Left lung (tissue), 10 donors: Measurements from ENCODE around the gene RNF41. TPM values are rescaled to one million over a fixed set of nuclear protein-coding genes. Genes with fewer than 3 reads are reported as not detected.
A peak's percentile ranks its signal among the peaks of the same experiment; 100 is the strongest.

Source experiments
- ATAC-seq: fragments of 200-7000 bp; cut with Tn5 transposase; one replicate; pipeline ENCODE4 v1.9.1; 2020; ENCODE audit warnings: moderate library complexity
- DNase-seq, 4 donors: peaks; one replicate each; pipeline ENCODE4 v3.0.0-alpha.2; 2013 to 2020
- H3K27ac ChIP-seq, 2 donors: fragments of 200-600 bp; sonication (generic) in 1 of 2; one replicate each; pipeline versions ENCODE4 v1.5.0 to v1.8.0; 2020 to 2021
- H3K27me3 ChIP-seq, 2 donors: fragments of 200-600 bp; sonication (generic) in 1 of 2; one replicate each; pipeline versions ENCODE4 v1.5.0 to v1.8.0; 2020 to 2021
- H3K36me3 ChIP-seq, 2 donors: fragments of 200-600 bp; sonication (generic) in 1 of 2; one replicate each; pipeline versions ENCODE4 v1.5.0 to v1.8.0; 2020 to 2021
- H3K4me1 ChIP-seq, 2 donors: fragments of 200-600 bp; one replicate each; pipeline ENCODE4 v1.8.0; 2021
- H3K4me3 ChIP-seq, 2 donors: fragments of 200-600 bp; sonication (generic) in 1 of 2; one replicate each; pipeline versions ENCODE4 v1.5.0 to v1.8.0; 2020 to 2021; ENCODE audit warnings: mild to moderate bottlenecking in 1 of 2
- H3K9me3 ChIP-seq, 2 donors: fragments of 200-600 bp; sonication (generic) in 1 of 2; one replicate each; pipeline versions ENCODE4 v1.5.0 to v1.8.0; 2020 to 2021
- intact Hi-C, 2 donors: fragments of 100-400 bp; cut with DNase I; formaldehyde crosslinking; loops; one replicate each; pipeline versions ENCODE4 v1.11.2 to v1.14.2; 2022
- polyA plus RNA-seq, 6 donors: library from polyadenylated mRNA; unstranded; fragments of 120-200 nt; gene quantifications; one replicate each; pipeline ENCODE4 v1.2.1, GENCODE V29; 2013; ENCODE audit not compliant: insufficient read length in 6 of 6
- total RNA-seq, 2 donors: library from RNA; stranded (reverse); fragmentation: NEBNext Ultra II Directional; extraction: Animal tissue kit (Norgen Biotek cat#: 25700); gene quantifications; one replicate each; pipeline ENCODE4 v1.2.1, GENCODE V29; 2021
- TF ChIP-seq, protein P1 (sequence below), 2 donors: fragments of 200-600 bp; sonication (generic) in 1 of 2; IDR thresholded peaks; one replicate each; pipeline versions ENCODE4 v1.5.0 to v1.8.0; 2021; ENCODE audit warnings: antibody characterized with exemption in 2 of 2
- donor health status: DM: no; HTN: yes; CAD: no.
- donor health status: DM: no; HTN: no; CAD: no.

RNF41 gene
- total and polyA plus RNA-seq, 8 donors: 41.5 to 51.4 (median 42.8) TPM

DNA sequence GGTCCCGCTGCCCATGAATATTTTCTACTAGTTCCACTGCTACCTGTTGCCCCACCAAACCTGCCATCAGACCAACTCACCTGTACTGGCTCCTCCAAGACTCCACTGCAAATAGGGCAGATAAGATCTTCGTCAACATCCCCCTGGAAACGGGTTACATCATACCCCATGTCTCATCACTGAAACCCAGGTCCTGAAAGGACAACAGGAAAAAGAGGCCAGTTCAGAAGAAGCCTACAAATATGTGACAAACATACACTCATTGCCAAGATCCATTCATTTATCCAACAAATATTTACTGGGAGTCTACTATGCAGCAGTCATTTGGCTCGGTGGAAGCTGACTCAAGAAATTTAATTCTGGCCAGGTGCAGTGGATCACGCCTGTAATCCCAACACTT lies 7.8 kb downstream of the RNF41 start:
- Histone ChIP-seq H3K4me3 (no peak overlapping the region), H3K27ac (no peak overlapping the region), H3K4me1 (peaks cover 0 to 6% of the 10 kb centered on the region in 2 donors), H3K36me3 (peaks cover 3 to 86% of the 10 kb centered on the region in 2 donors), H3K27me3 (no peaks in the 10 kb centered on the region), H3K9me3 (no peaks in the 10 kb centered on the region)
- DNase-seq (no peak), ATAC-seq (no peak)
- TF ChIP-seq, protein P1, sequence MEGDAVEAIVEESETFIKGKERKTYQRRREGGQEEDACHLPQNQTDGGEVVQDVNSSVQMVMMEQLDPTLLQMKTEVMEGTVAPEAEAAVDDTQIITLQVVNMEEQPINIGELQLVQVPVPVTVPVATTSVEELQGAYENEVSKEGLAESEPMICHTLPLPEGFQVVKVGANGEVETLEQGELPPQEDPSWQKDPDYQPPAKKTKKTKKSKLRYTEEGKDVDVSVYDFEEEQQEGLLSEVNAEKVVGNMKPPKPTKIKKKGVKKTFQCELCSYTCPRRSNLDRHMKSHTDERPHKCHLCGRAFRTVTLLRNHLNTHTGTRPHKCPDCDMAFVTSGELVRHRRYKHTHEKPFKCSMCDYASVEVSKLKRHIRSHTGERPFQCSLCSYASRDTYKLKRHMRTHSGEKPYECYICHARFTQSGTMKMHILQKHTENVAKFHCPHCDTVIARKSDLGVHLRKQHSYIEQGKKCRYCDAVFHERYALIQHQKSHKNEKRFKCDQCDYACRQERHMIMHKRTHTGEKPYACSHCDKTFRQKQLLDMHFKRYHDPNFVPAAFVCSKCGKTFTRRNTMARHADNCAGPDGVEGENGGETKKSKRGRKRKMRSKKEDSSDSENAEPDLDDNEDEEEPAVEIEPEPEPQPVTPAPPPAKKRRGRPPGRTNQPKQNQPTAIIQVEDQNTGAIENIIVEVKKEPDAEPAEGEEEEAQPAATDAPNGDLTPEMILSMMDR (IDR thresholded peaks at IDR 0.05): no peak
- intact Hi-C loops: no loop called here

DNA sequence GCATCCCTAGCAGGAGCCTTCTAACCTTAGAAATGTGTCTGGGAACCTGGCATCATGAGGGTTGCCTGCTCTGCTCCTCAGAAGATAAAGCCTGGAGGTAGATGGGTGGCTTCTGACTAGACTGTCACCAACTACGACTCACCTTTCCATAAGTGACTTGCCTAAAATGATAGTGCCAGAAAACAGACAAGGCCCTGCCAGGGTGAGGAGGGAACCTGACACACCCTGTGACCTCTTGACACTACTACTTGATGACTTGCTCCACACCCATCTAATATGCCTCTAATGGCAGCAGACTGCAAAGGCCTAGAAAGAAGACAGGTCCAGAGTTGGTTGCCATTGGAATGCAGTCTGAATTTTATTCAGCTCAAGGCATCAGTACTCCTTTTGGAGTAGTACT lies 9.4 kb downstream of the RNF41 start:
- no peaks in the 10 kb centered on the region for H3K4me1 ChIP-seq
- ATAC-seq: no peak
- H3K4me3 ChIP-seq: no peak overlapping the region
- intact Hi-C loops: no loop called here
- H3K27me3 ChIP-seq: no peaks in the 10 kb centered on the region
- TF ChIP-seq, protein P1 (IDR thresholded peaks at IDR 0.05): no peak
- no peaks in the 10 kb centered on the region for H3K9me3 ChIP-seq
- peaks cover 3 to 100% of the 10 kb centered on the region in 2 donors for H3K36me3 ChIP-seq
- DNase-seq: no peak
- H3K27ac ChIP-seq: no peak overlapping the region

DNA sequence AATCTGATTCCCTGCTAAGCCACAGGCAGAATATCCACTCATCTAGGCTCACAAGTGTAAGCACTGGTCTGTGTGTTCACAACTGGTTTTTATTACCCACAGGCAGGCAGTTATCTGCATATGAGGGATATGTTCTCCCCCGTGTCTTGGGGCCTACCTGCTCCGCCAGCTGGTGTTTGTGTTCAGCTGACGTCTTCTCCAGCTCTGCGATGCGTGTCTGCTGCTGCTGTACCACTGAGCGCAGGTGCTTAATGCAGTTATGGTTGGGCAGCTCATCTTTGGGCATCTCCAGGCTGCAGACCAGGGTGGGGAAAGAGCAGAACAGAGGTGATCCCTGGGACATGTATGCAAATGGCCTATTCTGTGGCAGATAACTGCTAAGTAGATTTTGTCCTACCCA lies 13.7 kb downstream of the RNF41 start:
- intact Hi-C loops: no loop called here
- no peaks in the 10 kb centered on the region for H3K27me3 ChIP-seq
- no peak overlapping the region for H3K4me3 ChIP-seq
- no peak for ATAC-seq
- peaks cover 3 to 91% of the 10 kb centered on the region in 2 donors for H3K36me3 ChIP-seq
- TF ChIP-seq, protein P1 (IDR thresholded peaks at IDR 0.05): no peak
- no peak for DNase-seq
- H3K27ac ChIP-seq: no peak overlapping the region
- H3K4me1 ChIP-seq: no peaks in the 10 kb centered on the region
- H3K9me3 ChIP-seq: no peaks in the 10 kb centered on the region

DNA sequence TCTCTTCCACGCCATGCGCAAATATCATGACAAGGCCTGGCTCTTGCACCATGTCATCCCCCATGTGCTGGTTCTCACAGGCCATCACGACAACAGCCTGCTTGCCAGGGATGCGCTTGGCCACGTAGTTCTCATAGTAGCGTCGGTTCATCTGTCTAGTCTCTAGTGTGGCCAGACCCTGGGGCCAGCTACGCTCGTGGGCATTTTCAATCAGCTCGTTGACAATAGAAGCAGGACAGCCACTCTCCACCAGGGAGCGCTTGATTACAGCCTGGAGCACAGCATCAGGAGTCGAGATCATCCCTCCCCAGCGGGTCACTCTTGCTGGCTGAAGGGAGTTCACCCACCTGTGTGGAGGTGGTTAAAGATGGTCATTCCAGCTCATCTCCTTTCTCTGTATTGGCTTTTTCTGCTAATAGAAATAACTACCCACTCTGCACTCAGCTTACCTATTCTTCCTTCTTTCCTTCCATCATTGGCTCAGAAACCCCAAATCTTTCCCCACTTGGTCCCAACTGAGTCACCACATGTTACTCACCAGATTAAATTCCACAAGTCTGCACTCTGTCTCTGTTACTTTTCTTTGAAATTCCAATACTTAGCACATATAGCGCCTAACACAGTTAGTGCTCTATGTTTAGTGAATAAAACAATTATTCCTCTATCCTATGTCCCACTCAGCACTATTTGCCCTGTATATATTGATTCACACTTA lies 15.1 kb downstream of the RNF41 start:
- Histone ChIP-seq H3K27me3 (no peaks in the 10 kb centered on the region), H3K4me3 (no peak overlapping the region), H3K27ac (peak overlapping the region in 1 of 2 donors; percentile 2), H3K36me3 (peaks cover 0 to 77% of the 10 kb centered on the region in 2 donors), H3K9me3 (no peaks in the 10 kb centered on the region), H3K4me1 (peaks cover 0 to 6% of the 10 kb centered on the region in 2 donors)
- peak; percentile 73 for ATAC-seq
- TF ChIP-seq, protein P1 (IDR thresholded peaks at IDR 0.05): peak; percentile 34 to 50
- intact Hi-C loops: no loop called here
- peak in 1 of 4 donors; percentile 52 for DNase-seq

DNA sequence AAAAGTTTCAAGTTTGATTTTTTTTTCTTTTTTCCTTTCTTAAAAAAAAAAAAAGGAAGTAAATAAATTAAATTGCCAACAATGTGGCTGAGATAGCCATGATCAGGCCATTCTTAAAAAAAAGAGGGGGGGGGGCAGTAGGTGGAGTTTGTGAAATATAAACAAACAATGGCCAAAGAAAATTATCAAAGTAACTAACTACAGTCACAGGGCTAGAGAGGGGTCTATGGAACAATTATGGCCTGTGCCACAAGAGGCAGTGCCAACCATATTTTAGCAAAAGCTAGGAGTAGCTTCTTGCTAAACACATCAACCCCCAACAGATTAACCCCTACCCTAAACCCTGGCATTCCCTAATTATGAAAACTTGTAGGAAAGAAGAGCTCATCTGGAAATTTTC lies 16.3 kb downstream of the RNF41 start:
- H3K36me3 ChIP-seq: peaks cover 0 to 65% of the 10 kb centered on the region in 2 donors
- DNase-seq: no peak
- intact Hi-C loops: no loop called here
- peaks cover 0 to 6% of the 10 kb centered on the region in 2 donors for H3K4me1 ChIP-seq
- no peaks in the 10 kb centered on the region for H3K9me3 ChIP-seq
- no peak for ATAC-seq
- no peaks in the 10 kb centered on the region for H3K27me3 ChIP-seq
- no peak overlapping the region for H3K27ac ChIP-seq
- no peak overlapping the region for H3K4me3 ChIP-seq
- TF ChIP-seq, protein P1 (IDR thresholded peaks at IDR 0.05): no peak
